IMR-90 (cell line): Measurements from ENCODE around the gene GOLT1A. TPM values are rescaled to one million over a fixed set of nuclear protein-coding genes. Genes with fewer than 3 reads are reported as not detected.

ENCODE experiments used
- ATAC-seq: fragments of 200-7000 bp; cut with Tn5 transposase; 2 replicates; pipeline ENCODE4 v1.9.1; 2020; ENCODE audit warnings: low read depth, mild to moderate bottlenecking, moderate library complexity
- BruUV-seq: library from RNA; stranded (reverse); fragments of 400-500 nt; replicated peaks from 2 replicates; lab custom pipeline; 2021; lab: Mats Ljungman, UMichigan
- CTCF ChIA-PET: fragments of 300-600 bp; formaldehyde crosslinking; extraction: SDS; loops from one replicate; lab custom pipeline; 2021; ENCODE audit warnings: antibody characterized with exemption; lab: Yijun Ruan, JAX
- POLR2A ChIA-PET: fragments of 300-600 bp; sonication (Branson Sonifier 250); formaldehyde crosslinking; loops from one replicate; lab custom pipeline; 2022; ENCODE audit warnings: antibody characterized with exemption; ENCODE audit not compliant: unreplicated experiment; lab: Charles Lee
- DNase-seq: peaks from one replicate; pipeline ENCODE4 v3.0.0; 2013
- H2AFZ ChIP-seq: replicated peaks from 2 replicates; pipeline ENCODE3; 2013; ENCODE audit warnings: low read length, mild to moderate bottlenecking; ENCODE audit not compliant: poor library complexity
- H2AK5ac ChIP-seq: 2 replicates; pipeline ENCODE4 v1.6.1; 2013; ENCODE audit warnings: low read depth, low read length, inconsistent platforms
- H2AK9ac ChIP-seq: replicated peaks from 2 replicates; pipeline ENCODE3; 2013; ENCODE audit warnings: mild to moderate bottlenecking, low read depth, low read length, moderate library complexity; ENCODE audit not compliant: poor library complexity
- H2BK120ac ChIP-seq: 2 replicates; pipeline ENCODE4 v1.6.1; 2013; ENCODE audit warnings: low read depth, low read length, inconsistent platforms
- H2BK15ac ChIP-seq: 3 replicates; pipeline ENCODE4 v1.6.1; 2013; ENCODE audit warnings: low read depth, low read length, inconsistent platforms
- H2BK20ac ChIP-seq: 2 replicates; pipeline ENCODE4 v1.6.1; 2013; ENCODE audit warnings: low read depth, mild to moderate bottlenecking, inconsistent platforms, low read length, moderate library complexity
- H2BK5ac ChIP-seq: 2 replicates; pipeline ENCODE4 v1.6.1; 2013; ENCODE audit warnings: mild to moderate bottlenecking, low read depth, low read length, inconsistent platforms; ENCODE audit not compliant: poor library complexity, severe bottlenecking
- H3K14ac ChIP-seq: replicated peaks from 2 replicates; pipeline ENCODE4 v1.6.1; 2013; ENCODE audit warnings: low read depth, low read length, inconsistent platforms
- H3K18ac ChIP-seq: 2 replicates; pipeline ENCODE4 v1.6.1; 2013; ENCODE audit warnings: low read depth, low read length, control low read depth
- H3K23ac ChIP-seq: 2 replicates; pipeline ENCODE4 v1.6.1; 2013; ENCODE audit warnings: low read depth, low read length, inconsistent platforms
- H3K27ac ChIP-seq: 2 replicates; pipeline ENCODE4 v1.5.1; 2013; ENCODE audit warnings: mild to moderate bottlenecking, control low read depth, low read length; ENCODE audit not compliant: insufficient read depth
- H3K27me3 ChIP-seq: 2 replicates; pipeline ENCODE4 v1.6.1; 2013; ENCODE audit warnings: low read length; ENCODE audit not compliant: control insufficient read depth, insufficient read depth
- H3K36me3 ChIP-seq: 2 replicates; pipeline ENCODE4 v1.6.1; 2013; ENCODE audit warnings: low read length, mixed read lengths; ENCODE audit not compliant: control insufficient read depth, insufficient read depth
- H3K4ac ChIP-seq: 2 replicates; pipeline ENCODE4 v1.6.1; 2013; ENCODE audit warnings: low read depth, low read length, inconsistent platforms
- H3K4me1 ChIP-seq: 2 replicates; pipeline ENCODE4 v1.6.1; 2013; ENCODE audit warnings: low read length, mixed read lengths; ENCODE audit not compliant: control insufficient read depth, insufficient read depth
- H3K4me2 ChIP-seq: 2 replicates; pipeline ENCODE4 v1.6.1; 2013; ENCODE audit warnings: low read depth, mild to moderate bottlenecking, control low read depth, low read length, moderate library complexity
- H3K4me3 ChIP-seq: 2 replicates; pipeline ENCODE4 v1.5.1; 2013; ENCODE audit warnings: low read depth, mild to moderate bottlenecking, control low read depth, low read length, moderate library complexity; ENCODE audit not compliant: insufficient read depth
- H3K56ac ChIP-seq: 2 replicates; pipeline ENCODE4 v1.6.1; 2013; ENCODE audit warnings: low read length, inconsistent platforms; ENCODE audit not compliant: insufficient read depth; ENCODE audit errors: extremely low read depth
- H3K79me1 ChIP-seq, 2 experiments: 2 replicates each; pipeline ENCODE4 v1.6.1; 2013; ENCODE audit warnings: low read length in 2 of 2, inconsistent platforms in 1 of 2, low read depth in 1 of 2
- H3K9ac ChIP-seq: 2 replicates; pipeline ENCODE4 v1.6.1; 2013; ENCODE audit warnings: low read depth, low read length, control low read depth
- H3K9me1 ChIP-seq: 2 replicates; pipeline ENCODE4 v1.6.1; 2013; ENCODE audit warnings: low read length, inconsistent platforms; ENCODE audit not compliant: insufficient read depth
- H3K9me3 ChIP-seq: 2 replicates; pipeline ENCODE4 v1.6.1; 2013; ENCODE audit warnings: low read length; ENCODE audit not compliant: control insufficient read depth, insufficient read depth
- H4K20me1 ChIP-seq: 2 replicates; pipeline ENCODE4 v1.6.1; 2013; ENCODE audit warnings: low read length, inconsistent platforms; ENCODE audit not compliant: insufficient read depth
- H4K5ac ChIP-seq: 2 replicates; pipeline ENCODE4 v1.6.1; 2013; ENCODE audit warnings: mild to moderate bottlenecking, low read depth, low read length, control low read depth
- H4K8ac ChIP-seq, 2 experiments: 2 replicates each; pipeline ENCODE4 v1.6.1; 2013; ENCODE audit warnings: low read depth in 2 of 2, low read length in 2 of 2, control low read depth in 1 of 2, inconsistent platforms in 1 of 2
- H4K91ac ChIP-seq: 2 replicates; pipeline ENCODE4 v1.6.1; 2013; ENCODE audit warnings: low read depth, low read length, inconsistent platforms; ENCODE audit not compliant: insufficient read depth
- CEBPB ChIP-seq: IDR thresholded peaks from 2 replicates; pipeline ENCODE4 v1.6.1; 2012; ENCODE audit warnings: low read depth, low read length, improper control_type of control experiment
- CHD1 ChIP-seq: IDR thresholded peaks from 2 replicates; pipeline ENCODE4 v1.6.1; 2012; ENCODE audit warnings: low read depth, low read length, improper control_type of control experiment
- CTCF ChIP-seq: conservative IDR thresholded peaks from 2 replicates; pipeline ENCODE4 v1.5.1; 2012; ENCODE audit warnings: mild to moderate bottlenecking, low read depth, low read length, improper control_type of control experiment
- FOS ChIP-seq: fragments of 150-350 bp; IDR thresholded peaks from 2 replicates; pipeline ENCODE4 v1.6.1; 2016; ENCODE audit warnings: low read depth, low read length
- MAZ ChIP-seq: IDR thresholded peaks from 2 replicates; pipeline ENCODE4 v1.6.1; 2012; ENCODE audit warnings: low read depth, mild to moderate bottlenecking, low read length, improper control_type of control experiment, moderate library complexity, borderline replicate concordance
- RFX5 ChIP-seq: IDR thresholded peaks from 2 replicates; pipeline ENCODE4 v1.8.0; 2012; ENCODE audit warnings: low read depth, mild to moderate bottlenecking, low read length, moderate library complexity
- SMC3 ChIP-seq: fragments of 150-350 bp; IDR thresholded peaks from 2 replicates; pipeline ENCODE4 v1.6.1; 2016; ENCODE audit warnings: low read depth, mild to moderate bottlenecking, antibody characterized with exemption, low read length, moderate library complexity
- WGBS, 2 experiments: methylation state at CpG; one replicate each; pipeline versions ENCODE4 v1.1.5 to v1.1.7; 2013; ENCODE audit warnings: missing lambda C conversion rate in 2 of 2; ENCODE audit not compliant: insufficient read length in 1 of 2; ENCODE audit errors: extremely low coverage in 2 of 2; 5-methylcytosine and 5-hydroxymethylcytosine counted together
- dilution Hi-C: fragments of 300-500 bp; cut with HindIII; formaldehyde crosslinking; loops from one replicate; pipeline ENCODE4 v1.14.3; 2018; ENCODE audit warnings: low sequenced_read_pairs; ENCODE audit not compliant: unreplicated experiment
- in situ Hi-C: fragments of 300-500 bp; cut with MboI; formaldehyde crosslinking; loops from 3 replicates; pipeline ENCODE4 v1.14.3; 2019; ENCODE audit warnings: low sequenced_read_pairs, inconsistent platforms, mixed read lengths
- intact Hi-C: fragments of 100-400 bp; cut with micrococcal nuclease; formaldehyde crosslinking; loops from 2 replicates; pipeline ENCODE4 v1.10.0; 2022
- polyA plus RNA-seq, 3 experiments: library from polyadenylated mRNA; depleted of rRNA; stranded (reverse); fragments of >200 nt; gene quantifications; 2 replicates each; pipeline ENCODE4 v1.2.3, GENCODE V29; 2012; ENCODE audit warnings: low replicate concordance in 1 of 3
- total RNA-seq: library from RNA; depleted of rRNA; stranded (reverse); fragments of >200 nt; gene quantifications from 2 replicates; pipeline ENCODE4 v1.2.3, GENCODE V29; 2012
- TF ChIP-seq, protein P1 (sequence below): fragments of 150-350 bp; IDR thresholded peaks from 2 replicates; pipeline ENCODE4 v1.6.1; 2017; ENCODE audit warnings: mild to moderate bottlenecking, antibody characterized with exemption, low read length, low read depth
- TF ChIP-seq, protein P2 (sequence below): fragments of 150-350 bp; IDR thresholded peaks from 2 replicates; pipeline ENCODE4 v1.6.1; 2016; ENCODE audit warnings: low read depth, mild to moderate bottlenecking, low read length, moderate library complexity, borderline replicate concordance

The GOLT1A gene
- total and polyA plus RNA-seq, 2 of the 4 experiments (the other 2 are of a cell fraction) = 0.32 TPM; not detected in 1

- no peaks in the 10 kb centered on the region for H3K79me1 ChIP-seq
- DNase-seq (no peak), ATAC-seq (no peak)
- H3K4me2 ChIP-seq = no peak overlapping the region
- 96% methylated on average over 7 of the region's 10 CpGs; no CpG with 5 or more reads in 1 of the 2 experiments for WGBS, 2 experiments
- H4K91ac ChIP-seq = peak overlapping the region; percentile 21; the same call in 1 of the 2 replicates
- in situ Hi-C loops (no loop called here), intact Hi-C loops (no loop called here), dilution Hi-C loops (no loop called here)
- peak overlapping the region; percentile 6 for H2AFZ ChIP-seq
- no peak overlapping the region for H3K4ac ChIP-seq
- H2BK5ac ChIP-seq = no peak overlapping the region
- POLR2A ChIA-PET = no interaction called here
- H3K23ac ChIP-seq = no peak overlapping the region
- H4K5ac ChIP-seq = 0 out of 2 replicates have a peak overlapping the region, but pooled peaks have one; percentile 9
- peaks cover 19% of the 10 kb centered on the region for H3K36me3 ChIP-seq
- H4K20me1 ChIP-seq = no peaks in the 10 kb centered on the region
- TF ChIP-seq FOS (no peak), MAZ (no peak), CHD1 (no peak), CEBPB (no peak), SMC3 (no peak), RFX5 (no peak), CTCF (no peak)
- TF ChIP-seq, protein P1, sequence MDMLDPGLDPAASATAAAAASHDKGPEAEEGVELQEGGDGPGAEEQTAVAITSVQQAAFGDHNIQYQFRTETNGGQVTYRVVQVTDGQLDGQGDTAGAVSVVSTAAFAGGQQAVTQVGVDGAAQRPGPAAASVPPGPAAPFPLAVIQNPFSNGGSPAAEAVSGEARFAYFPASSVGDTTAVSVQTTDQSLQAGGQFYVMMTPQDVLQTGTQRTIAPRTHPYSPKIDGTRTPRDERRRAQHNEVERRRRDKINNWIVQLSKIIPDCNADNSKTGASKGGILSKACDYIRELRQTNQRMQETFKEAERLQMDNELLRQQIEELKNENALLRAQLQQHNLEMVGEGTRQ = no peak
- TF ChIP-seq, protein P2, sequence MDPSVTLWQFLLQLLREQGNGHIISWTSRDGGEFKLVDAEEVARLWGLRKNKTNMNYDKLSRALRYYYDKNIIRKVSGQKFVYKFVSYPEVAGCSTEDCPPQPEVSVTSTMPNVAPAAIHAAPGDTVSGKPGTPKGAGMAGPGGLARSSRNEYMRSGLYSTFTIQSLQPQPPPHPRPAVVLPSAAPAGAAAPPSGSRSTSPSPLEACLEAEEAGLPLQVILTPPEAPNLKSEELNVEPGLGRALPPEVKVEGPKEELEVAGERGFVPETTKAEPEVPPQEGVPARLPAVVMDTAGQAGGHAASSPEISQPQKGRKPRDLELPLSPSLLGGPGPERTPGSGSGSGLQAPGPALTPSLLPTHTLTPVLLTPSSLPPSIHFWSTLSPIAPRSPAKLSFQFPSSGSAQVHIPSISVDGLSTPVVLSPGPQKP = no peak
- peaks cover 19% of the 10 kb centered on the region for H3K4me1 ChIP-seq
- H3K14ac ChIP-seq = no peak overlapping the region
- H4K8ac ChIP-seq = no peak overlapping the region
- no peak overlapping the region for H3K4me3 ChIP-seq
- no peaks in the 10 kb centered on the region for H3K27me3 ChIP-seq
- H3K18ac ChIP-seq = no peak overlapping the region
- BruUV-seq = no TSS peak
- H3K9me3 ChIP-seq = no peaks in the 10 kb centered on the region
- H3K9me1 ChIP-seq = peaks cover 6% of the 10 kb centered on the region; the same call in 1 of the 2 replicates
- 0 out of 3 replicates have a peak overlapping the region, but pooled peaks have one; percentile 28 for H2BK15ac ChIP-seq
- no peak overlapping the region for H3K27ac ChIP-seq
- H2BK20ac ChIP-seq = 0 out of 2 replicates have a peak overlapping the region, but pooled peaks have one; percentile 7
- CTCF ChIA-PET = interaction anchor here (1.1 to 3.4 kb wide), 2 partner anchors 103 to 107 kb away, joined by 3 to 15 read pairs; partner anchors contain the start of gene PLEKHA6
- no peak overlapping the region for H3K56ac ChIP-seq
- no peak overlapping the region for H3K9ac ChIP-seq
- H2BK120ac ChIP-seq = peak overlapping the region; percentile 27; the same call in 1 of the 2 replicates
- peak overlapping the region; percentile 23; the same call in 1 of the 2 replicates for H2AK5ac ChIP-seq
- no peak overlapping the region for H2AK9ac ChIP-seq
Measured at GRCh38 chr1:204256531-204256930, 42.7 kb upstream of the GOLT1A start.
